ENCODE data around the gene MNT. TPM values are rescaled to one million over a fixed set of nuclear protein-coding genes. Genes with fewer than 3 reads are reported as not detected.

The MNT gene
- total RNA-seq, 1 donor from 2014 or later: 9.9 TPM

- peaks cover 60% of the 10 kb centered on the region for H3K36me3 ChIP-seq
- intact Hi-C loops (cut with micrococcal nuclease): no loop called here
- H3K27ac ChIP-seq (replicated peaks): no peak overlapping the region
- no peak for TF ChIP-seq CTCF (IDR thresholded peaks at IDR 0.05; ENCODE audit: borderline replicate concordance)
- DNase-seq: no peak
- no peak overlapping the region for H3K4me3 ChIP-seq
- H3K27me3 ChIP-seq (ENCODE audit: low read depth): no peaks in the 10 kb centered on the region
- no peaks in the 10 kb centered on the region for H3K9me3 ChIP-seq (replicated peaks)
- H3K4me1 ChIP-seq: peaks cover 18% of the 10 kb centered on the region
These were observed 20.5 kb downstream of the MNT start for GRCh38 chr17:2380226-2380922.

- TF ChIP-seq CTCF (IDR thresholded peaks at IDR 0.05; ENCODE audit: borderline replicate concordance): no peak
- H3K9me3 ChIP-seq (replicated peaks): no peaks in the 10 kb centered on the region
- H3K36me3 ChIP-seq: peaks cover 67% of the 10 kb centered on the region
- no peak overlapping the region for H3K4me3 ChIP-seq
- H3K27ac ChIP-seq (replicated peaks): no peak overlapping the region
- intact Hi-C loops (cut with micrococcal nuclease): no loop called here
- no peaks in the 10 kb centered on the region for H3K27me3 ChIP-seq (ENCODE audit: low read depth)
- peaks cover 11% of the 10 kb centered on the region for H3K4me1 ChIP-seq
- DNase-seq: no peak
These were observed 21.2 kb downstream of the MNT start for GRCh38 chr17:2379489-2380225.

GRCh38 chr17:2378905-2379304 is 22.0 kb downstream of the MNT start:
- DNase-seq: no peak
- intact Hi-C loops (cut with micrococcal nuclease): no loop called here
- Histone ChIP-seq H3K27me3 (ENCODE audit: low read depth) (no peaks in the 10 kb centered on the region), H3K9me3 (replicated peaks) (no peaks in the 10 kb centered on the region), H3K27ac (replicated peaks) (no peak overlapping the region), H3K36me3 (peaks cover 73% of the 10 kb centered on the region), H3K4me1 (peaks cover 10% of the 10 kb centered on the region), H3K4me3 (no peak overlapping the region)
- no peak for TF ChIP-seq CTCF (IDR thresholded peaks at IDR 0.05; ENCODE audit: borderline replicate concordance)

- Histone ChIP-seq H3K27ac (replicated peaks) (no peak overlapping the region), H3K36me3 (peaks cover 85% of the 10 kb centered on the region), H3K4me1 (peaks cover 3% of the 10 kb centered on the region), H3K27me3 (ENCODE audit: low read depth) (no peaks in the 10 kb centered on the region), H3K4me3 (no peak overlapping the region), H3K9me3 (replicated peaks) (no peaks in the 10 kb centered on the region)
- no peak for DNase-seq
- intact Hi-C loops (cut with micrococcal nuclease): no loop called here
- TF ChIP-seq CTCF (IDR thresholded peaks at IDR 0.05; ENCODE audit: borderline replicate concordance): no peak
These were observed 23.2 kb downstream of the MNT start for GRCh38 chr17:2377659-2378058.

DNA sequence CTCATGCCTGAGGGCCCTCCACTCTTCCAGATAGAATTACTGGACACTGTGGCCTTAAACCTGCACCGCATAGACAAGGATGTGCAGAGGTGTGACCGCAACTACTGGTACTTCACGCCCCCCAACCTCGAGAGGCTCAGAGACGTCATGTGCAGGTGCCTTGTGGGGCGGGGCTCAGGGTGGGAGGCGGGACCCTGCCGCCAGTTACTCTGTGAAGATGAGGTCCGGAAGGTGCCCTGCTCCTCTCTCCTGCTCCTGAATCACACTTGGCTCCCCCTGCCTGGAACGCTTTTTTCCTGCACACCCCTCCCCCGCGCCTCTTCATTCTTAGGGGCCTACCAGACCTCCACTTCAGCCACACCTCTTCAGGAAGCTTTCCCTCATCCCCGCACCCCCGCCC is 24.8 kb downstream of the MNT start:
- Histone ChIP-seq H3K36me3 (peaks cover 95% of the 10 kb centered on the region), H3K27me3 (ENCODE audit: low read depth) (no peaks in the 10 kb centered on the region), H3K9me3 (replicated peaks) (no peaks in the 10 kb centered on the region), H3K4me3 (no peak overlapping the region), H3K27ac (replicated peaks) (no peak overlapping the region), H3K4me1 (no peaks in the 10 kb centered on the region)
- intact Hi-C loops (cut with micrococcal nuclease): no loop called here
- DNase-seq: no peak
- TF ChIP-seq CTCF (IDR thresholded peaks at IDR 0.05; ENCODE audit: borderline replicate concordance): no peak

Measured in left ventricle myocardium inferior (tissue), 1 donor.